ENCODE measurements around the gene VIM. TPM values are rescaled to one million over a fixed set of nuclear protein-coding genes. Genes with fewer than 3 reads are reported as not detected.

VIM gene
- total RNA-seq, 1 donor from 2014 or later, result 2,114 TPM

DNA sequence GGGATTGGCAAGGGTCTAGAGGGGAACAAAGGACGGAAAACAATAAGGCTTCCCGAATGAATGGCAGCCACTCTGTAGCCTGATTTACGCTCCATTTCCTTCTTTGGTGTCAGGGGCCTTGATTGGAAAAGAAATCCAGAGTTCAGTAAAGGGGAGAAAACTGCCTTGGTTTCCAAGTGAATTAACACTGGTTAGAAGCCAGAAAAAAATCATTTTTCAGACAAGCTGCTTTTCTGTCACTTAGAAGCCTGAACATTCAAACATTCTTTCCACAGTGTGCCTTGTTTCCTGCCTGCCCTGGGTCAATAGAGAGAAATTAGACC lies 26.3 kb upstream of the VIM start:
- Mint-ChIP-seq H3K9me3 (ENCODE audit: unreplicated experiment) (no peaks in the 10 kb centered on the region), H3K4me1 (ENCODE audit: unreplicated experiment) (peaks cover 34% of the 10 kb centered on the region), H3K27ac (ENCODE audit: unreplicated experiment) (peak overlapping the region; percentile 95), H3K36me3 (ENCODE audit: unreplicated experiment) (no peaks in the 10 kb centered on the region), H3K27me3 (ENCODE audit: unreplicated experiment) (no peaks in the 10 kb centered on the region), H3K4me3 (ENCODE audit: unreplicated experiment) (peak overlapping the region; percentile 94)
- TF ChIP-seq, protein P1, sequence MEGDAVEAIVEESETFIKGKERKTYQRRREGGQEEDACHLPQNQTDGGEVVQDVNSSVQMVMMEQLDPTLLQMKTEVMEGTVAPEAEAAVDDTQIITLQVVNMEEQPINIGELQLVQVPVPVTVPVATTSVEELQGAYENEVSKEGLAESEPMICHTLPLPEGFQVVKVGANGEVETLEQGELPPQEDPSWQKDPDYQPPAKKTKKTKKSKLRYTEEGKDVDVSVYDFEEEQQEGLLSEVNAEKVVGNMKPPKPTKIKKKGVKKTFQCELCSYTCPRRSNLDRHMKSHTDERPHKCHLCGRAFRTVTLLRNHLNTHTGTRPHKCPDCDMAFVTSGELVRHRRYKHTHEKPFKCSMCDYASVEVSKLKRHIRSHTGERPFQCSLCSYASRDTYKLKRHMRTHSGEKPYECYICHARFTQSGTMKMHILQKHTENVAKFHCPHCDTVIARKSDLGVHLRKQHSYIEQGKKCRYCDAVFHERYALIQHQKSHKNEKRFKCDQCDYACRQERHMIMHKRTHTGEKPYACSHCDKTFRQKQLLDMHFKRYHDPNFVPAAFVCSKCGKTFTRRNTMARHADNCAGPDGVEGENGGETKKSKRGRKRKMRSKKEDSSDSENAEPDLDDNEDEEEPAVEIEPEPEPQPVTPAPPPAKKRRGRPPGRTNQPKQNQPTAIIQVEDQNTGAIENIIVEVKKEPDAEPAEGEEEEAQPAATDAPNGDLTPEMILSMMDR (IDR thresholded peaks at IDR 0.05), result no peak
- DNase-seq (ENCODE audit: extremely low spot score, unreplicated experiment), result no peak

DNA sequence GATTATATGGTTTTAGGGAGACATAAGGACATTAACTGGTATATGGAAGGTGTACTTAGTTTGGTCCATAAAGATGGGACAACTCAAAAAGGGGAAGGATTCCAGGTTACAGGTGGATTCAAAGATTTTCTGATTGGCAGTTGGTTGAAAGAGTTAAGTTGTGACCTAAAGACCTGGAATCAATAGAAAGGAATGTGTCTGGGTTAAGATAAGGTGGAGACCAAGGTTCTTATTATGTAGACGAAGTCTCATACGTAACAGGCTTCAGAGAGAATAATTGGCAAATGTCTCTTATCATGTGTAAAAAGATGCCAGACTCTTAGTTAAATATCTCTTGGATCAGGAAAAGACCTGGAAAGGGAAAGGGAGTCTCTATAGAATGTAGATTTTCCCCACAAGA lies 25.5 kb upstream of the VIM start:
- TF ChIP-seq, protein P1 (IDR thresholded peaks at IDR 0.05), result no peak
- no peaks in the 10 kb centered on the region for H3K36me3 Mint-ChIP-seq (ENCODE audit: unreplicated experiment)
- H3K9me3 Mint-ChIP-seq (ENCODE audit: unreplicated experiment), result no peaks in the 10 kb centered on the region
- peaks cover 35% of the 10 kb centered on the region for H3K4me1 Mint-ChIP-seq (ENCODE audit: unreplicated experiment)
- H3K27me3 Mint-ChIP-seq (ENCODE audit: unreplicated experiment), result no peaks in the 10 kb centered on the region
- no peak for DNase-seq (ENCODE audit: extremely low spot score, unreplicated experiment)
- no peak overlapping the region for H3K4me3 Mint-ChIP-seq (ENCODE audit: unreplicated experiment)
- H3K27ac Mint-ChIP-seq (ENCODE audit: unreplicated experiment), result peak overlapping the region; percentile 95

DNA sequence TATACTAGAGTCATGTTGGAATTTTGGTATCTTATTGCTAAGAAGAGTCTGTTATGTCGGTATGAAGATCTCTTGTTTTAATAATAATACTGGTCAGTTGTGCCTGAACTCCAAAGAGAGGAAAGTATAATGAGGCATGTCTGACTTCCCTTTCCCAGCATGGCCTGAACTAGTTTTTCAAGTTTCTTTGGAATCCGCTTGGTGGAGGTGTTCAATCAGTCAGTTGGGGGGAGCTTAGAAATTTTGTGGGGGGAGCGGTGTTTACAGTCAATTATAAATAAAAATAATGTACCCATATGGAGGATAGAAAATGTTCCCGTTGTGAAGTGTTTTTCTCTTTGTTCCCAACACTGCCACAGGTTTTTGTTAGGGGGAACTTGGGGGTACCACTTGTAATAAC lies 25.0 kb upstream of the VIM start:
- DNase-seq (ENCODE audit: extremely low spot score, unreplicated experiment), result no peak
- Mint-ChIP-seq H3K36me3 (ENCODE audit: unreplicated experiment) (no peaks in the 10 kb centered on the region), H3K27me3 (ENCODE audit: unreplicated experiment) (no peaks in the 10 kb centered on the region), H3K4me1 (ENCODE audit: unreplicated experiment) (peaks cover 35% of the 10 kb centered on the region), H3K27ac (ENCODE audit: unreplicated experiment) (peak overlapping the region; percentile 35), H3K4me3 (ENCODE audit: unreplicated experiment) (no peak overlapping the region), H3K9me3 (ENCODE audit: unreplicated experiment) (no peaks in the 10 kb centered on the region)
- TF ChIP-seq, protein P1 (IDR thresholded peaks at IDR 0.05), result no peak

DNA sequence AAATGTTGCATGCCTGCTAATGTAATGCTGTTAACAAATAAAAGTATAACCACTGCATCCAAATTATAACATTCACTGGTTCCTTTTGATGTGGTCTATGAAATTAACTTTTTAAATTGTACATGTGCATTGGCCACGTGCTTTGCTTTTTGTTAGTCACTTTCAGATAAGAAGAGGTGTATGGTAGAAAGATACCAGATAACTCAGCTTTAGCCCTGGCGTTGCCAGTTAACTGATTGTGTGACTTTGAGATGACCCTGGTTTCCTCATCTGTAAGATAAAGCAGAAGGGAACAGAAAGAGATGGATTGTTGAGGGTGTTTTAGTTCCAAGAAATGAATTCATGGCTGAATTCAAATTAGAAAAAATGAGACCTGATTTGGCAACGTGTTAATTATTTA lies 24.6 kb upstream of the VIM start:
- Mint-ChIP-seq H3K27me3 (ENCODE audit: unreplicated experiment) (no peaks in the 10 kb centered on the region), H3K4me1 (ENCODE audit: unreplicated experiment) (peaks cover 35% of the 10 kb centered on the region), H3K9me3 (ENCODE audit: unreplicated experiment) (no peaks in the 10 kb centered on the region), H3K36me3 (ENCODE audit: unreplicated experiment) (no peaks in the 10 kb centered on the region), H3K4me3 (ENCODE audit: unreplicated experiment) (no peak overlapping the region), H3K27ac (ENCODE audit: unreplicated experiment) (no peak overlapping the region)
- DNase-seq (ENCODE audit: extremely low spot score, unreplicated experiment), result no peak
- TF ChIP-seq, protein P1 (IDR thresholded peaks at IDR 0.05), result no peak

DNA sequence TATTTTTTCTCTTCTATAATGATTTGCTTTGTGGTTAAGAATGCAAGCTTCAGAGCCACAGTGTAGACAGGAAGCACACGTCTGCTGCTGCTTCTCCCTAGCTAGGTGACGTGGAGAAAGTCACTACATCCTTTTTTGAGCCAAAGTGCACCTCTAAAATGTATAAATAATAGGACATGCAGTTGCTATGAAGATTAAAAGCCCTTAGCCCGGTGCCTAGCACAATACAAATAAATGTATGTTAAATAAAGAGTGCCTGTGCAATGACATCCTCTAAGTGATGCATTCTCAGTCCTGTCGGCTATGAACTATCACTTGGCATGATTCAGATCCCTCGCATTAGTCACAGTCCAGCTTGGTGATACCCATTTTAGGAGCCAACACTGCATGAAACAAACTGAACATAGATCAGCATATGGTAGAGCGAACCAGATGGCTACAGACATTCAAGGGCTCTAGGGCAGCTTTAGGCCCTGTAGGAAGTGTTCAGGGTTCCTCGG lies 21.8 kb upstream of the VIM start:
- peak overlapping the region; percentile 28 for H3K27ac Mint-ChIP-seq (ENCODE audit: unreplicated experiment)
- DNase-seq (ENCODE audit: extremely low spot score, unreplicated experiment), result no peak

More for the DNA sequence above, 21.8 kb upstream of the VIM start:
- H3K36me3 Mint-ChIP-seq (ENCODE audit: unreplicated experiment), result no peaks in the 10 kb centered on the region
- no peaks in the 10 kb centered on the region for H3K27me3 Mint-ChIP-seq (ENCODE audit: unreplicated experiment)
- H3K4me3 Mint-ChIP-seq (ENCODE audit: unreplicated experiment), result no peak overlapping the region
- no peaks in the 10 kb centered on the region for H3K9me3 Mint-ChIP-seq (ENCODE audit: unreplicated experiment)
- H3K4me1 Mint-ChIP-seq (ENCODE audit: unreplicated experiment), result peaks cover 34% of the 10 kb centered on the region
- TF ChIP-seq, protein P1 (IDR thresholded peaks at IDR 0.05), result no peak

Measured in osteocyte (in vitro differentiated cells).